OCI-LY7 (cell line): ENCODE results near the gene SHQ1. TPM values are rescaled to one million over a fixed set of nuclear protein-coding genes. Genes with fewer than 3 reads are reported as not detected.
A peak's percentile ranks its signal among the peaks of the same experiment; 100 is the strongest.

ENCODE experiments used
- BruUV-seq: library from RNA; stranded (reverse); fragments of 400-500 nt; replicated peaks from 2 replicates; lab custom pipeline; 2021; lab: Mats Ljungman, UMichigan
- CTCF ChIA-PET: fragments of 300-600 bp; sonication (Branson Sonifier 250); formaldehyde crosslinking; loops from one replicate; lab custom pipeline; 2022; ENCODE audit warnings: antibody characterized with exemption; ENCODE audit not compliant: unreplicated experiment; lab: Charles Lee
- POLR2A ChIA-PET: fragments of 300-600 bp; sonication (Branson Sonifier 250); formaldehyde crosslinking; loops from one replicate; lab custom pipeline; 2022; ENCODE audit warnings: antibody characterized with exemption; lab: Charles Lee
- DNase-seq: peaks from one replicate; pipeline ENCODE4 v3.0.0-alpha.2; 2015; ENCODE audit warnings: low spot score
- H2AFZ ChIP-seq: fragments of 200-600 bp; sonication (generic), shearing (Covaris generic); 2 replicates; pipeline ENCODE4 v1.6.1; 2014; ENCODE audit warnings: mild to moderate bottlenecking, antibody characterized with exemption, low read length, moderate library complexity
- H3K27ac ChIP-seq: fragments of 200-600 bp; sonication (generic); 2 replicates; pipeline ENCODE4 v1.5.1; 2014; ENCODE audit warnings: mixed run types, low read depth, mild to moderate bottlenecking, moderate library complexity, low read length, inconsistent platforms; ENCODE audit not compliant: poor library complexity, severe bottlenecking
- H3K36me3 ChIP-seq: fragments of 200-600 bp; sonication (generic); 2 replicates; pipeline ENCODE4 v1.6.1; 2014; ENCODE audit warnings: mild to moderate bottlenecking, antibody characterized with exemption, low read length, moderate library complexity, mixed read lengths; ENCODE audit not compliant: insufficient read depth
- H3K4me1 ChIP-seq: fragments of 200-600 bp; sonication (generic); 2 replicates; pipeline ENCODE4 v1.5.1; 2014; ENCODE audit warnings: mild to moderate bottlenecking, low read length; ENCODE audit not compliant: insufficient read depth, poor library complexity, severe bottlenecking
- H3K4me2 ChIP-seq: fragments of 200-600 bp; sonication (generic); 2 replicates; pipeline ENCODE4 v1.6.1; 2014; ENCODE audit warnings: mild to moderate bottlenecking, low read length
- H3K4me3 ChIP-seq: fragments of 200-600 bp; sonication (generic); 2 replicates; pipeline ENCODE4 v1.5.1; 2014; ENCODE audit warnings: mild to moderate bottlenecking, low read depth, low read length; ENCODE audit not compliant: poor library complexity, severe bottlenecking
- H3K79me2 ChIP-seq: fragments of 200-600 bp; sonication (generic); 2 replicates; pipeline ENCODE4 v1.6.1; 2016; ENCODE audit warnings: low read depth, mild to moderate bottlenecking, low read length, moderate library complexity, mixed read lengths; ENCODE audit not compliant: insufficient read depth
- H3K9me2 ChIP-seq: fragments of 200-600 bp; sonication (generic); 2 replicates; pipeline ENCODE4 v1.6.1; 2016; ENCODE audit warnings: mild to moderate bottlenecking, low read length, mixed read lengths; ENCODE audit not compliant: insufficient read depth
- H3K9me3 ChIP-seq: fragments of 200-600 bp; sonication (generic); 2 replicates; pipeline ENCODE4 v1.6.1; 2014; ENCODE audit warnings: mild to moderate bottlenecking, mixed run types, low read length, mixed read lengths
- H4K20me1 ChIP-seq: fragments of 200-600 bp; sonication (generic); 2 replicates; pipeline ENCODE4 v1.6.1; 2014; ENCODE audit warnings: mild to moderate bottlenecking, antibody characterized with exemption, low read length, moderate library complexity, mixed read lengths; ENCODE audit not compliant: insufficient read depth
- EZH2phosphoT487 ChIP-seq: fragments of 200-600 bp; sonication (generic); IDR thresholded peaks from 2 replicates; pipeline ENCODE4 v1.6.1; 2018; ENCODE audit warnings: low read depth, borderline replicate concordance, mild to moderate bottlenecking, mixed run types, antibody characterized with exemption, low read length, moderate library complexity, mixed read lengths
- intact Hi-C: fragments of 100-400 bp; cut with micrococcal nuclease; formaldehyde crosslinking; loops from one replicate; pipeline ENCODE4 v1.10.0; 2022; ENCODE audit not compliant: unreplicated experiment
- total RNA-seq, 2 experiments: library from RNA; depleted of rRNA in 1 of 2; stranded (reverse); fragments of >200 nt in 1 of 2; shearing (Covaris generic) in 1 of 2; gene quantifications; 2 replicates each; pipeline ENCODE4 v1.2.3, GENCODE V29; 2014 to 2022
- TF ChIP-seq, protein P1 (sequence below): fragments of 200-600 bp; sonication (generic); conservative IDR thresholded peaks from 2 replicates; pipeline ENCODE4 v1.5.1; 2014; ENCODE audit warnings: mild to moderate bottlenecking, antibody characterized with exemption, low read length, moderate library complexity, mixed read lengths

The SHQ1 gene
- total RNA-seq, 2 experiments from 2014 or later, result 19.7 to 34.9 TPM

DNA sequence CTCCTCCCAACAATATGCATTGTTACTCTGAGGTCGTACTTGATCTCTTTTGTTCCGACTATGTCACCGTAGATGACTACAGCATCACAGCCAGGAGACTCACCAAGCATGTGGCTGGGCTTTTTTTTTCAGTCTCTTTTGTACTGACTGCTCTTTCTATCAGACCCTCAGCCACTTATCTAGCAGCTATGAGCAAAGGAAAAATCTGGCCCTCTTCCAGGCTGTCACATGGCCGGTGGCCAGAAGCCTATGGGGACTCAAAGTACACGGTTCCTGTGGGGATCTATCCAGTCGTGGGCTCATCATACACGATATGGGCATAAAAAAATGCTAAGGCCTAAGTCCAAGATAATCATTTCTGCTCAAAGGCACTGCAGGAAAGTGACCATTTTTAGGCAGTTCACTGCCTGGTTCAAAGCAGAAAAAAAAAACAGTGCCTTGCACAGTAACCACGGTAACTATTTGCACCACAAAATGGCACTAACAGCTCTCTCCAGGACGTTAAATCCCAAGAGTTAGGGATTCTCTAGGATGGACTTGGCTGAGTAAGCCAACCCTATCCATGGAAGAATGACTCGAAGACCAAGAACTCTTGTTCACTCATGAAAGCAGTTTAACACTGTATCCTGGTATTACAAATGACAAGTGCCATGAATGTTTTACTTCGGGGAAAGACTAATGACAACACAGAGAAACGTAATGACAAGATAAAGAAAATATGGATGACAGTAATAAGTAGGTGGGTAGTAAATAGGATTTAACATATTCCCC, 50.3 kb downstream of the SHQ1 start:
- H3K27ac ChIP-seq, result no peak overlapping the region
- TF ChIP-seq EZH2phosphoT487, result no peak
- TF ChIP-seq, protein P1, sequence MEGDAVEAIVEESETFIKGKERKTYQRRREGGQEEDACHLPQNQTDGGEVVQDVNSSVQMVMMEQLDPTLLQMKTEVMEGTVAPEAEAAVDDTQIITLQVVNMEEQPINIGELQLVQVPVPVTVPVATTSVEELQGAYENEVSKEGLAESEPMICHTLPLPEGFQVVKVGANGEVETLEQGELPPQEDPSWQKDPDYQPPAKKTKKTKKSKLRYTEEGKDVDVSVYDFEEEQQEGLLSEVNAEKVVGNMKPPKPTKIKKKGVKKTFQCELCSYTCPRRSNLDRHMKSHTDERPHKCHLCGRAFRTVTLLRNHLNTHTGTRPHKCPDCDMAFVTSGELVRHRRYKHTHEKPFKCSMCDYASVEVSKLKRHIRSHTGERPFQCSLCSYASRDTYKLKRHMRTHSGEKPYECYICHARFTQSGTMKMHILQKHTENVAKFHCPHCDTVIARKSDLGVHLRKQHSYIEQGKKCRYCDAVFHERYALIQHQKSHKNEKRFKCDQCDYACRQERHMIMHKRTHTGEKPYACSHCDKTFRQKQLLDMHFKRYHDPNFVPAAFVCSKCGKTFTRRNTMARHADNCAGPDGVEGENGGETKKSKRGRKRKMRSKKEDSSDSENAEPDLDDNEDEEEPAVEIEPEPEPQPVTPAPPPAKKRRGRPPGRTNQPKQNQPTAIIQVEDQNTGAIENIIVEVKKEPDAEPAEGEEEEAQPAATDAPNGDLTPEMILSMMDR, result no peak
- no peaks in the 10 kb centered on the region for H3K79me2 ChIP-seq
- no peak overlapping the region for H2AFZ ChIP-seq
- H3K9me2 ChIP-seq, result no peaks in the 10 kb centered on the region
- ChIA-PET CTCF (no interaction called here), POLR2A (interaction anchor here (0.6 to 1.3 kb wide), 6 partner anchors 9 to 705 kb away, joined by 3 to 4 read pairs (median 4); no protein-coding TSS in a partner anchor)
- H3K4me1 ChIP-seq, result no peaks in the 10 kb centered on the region
- BruUV-seq, result no TSS peak
- peaks cover 5% of the 10 kb centered on the region; the same call in 1 of the 2 replicates for H3K36me3 ChIP-seq
- H4K20me1 ChIP-seq, result no peaks in the 10 kb centered on the region; the same call in 1 of the 2 replicates
- no peaks in the 10 kb centered on the region for H3K9me3 ChIP-seq
- DNase-seq, result no peak
- H3K4me2 ChIP-seq, result no peak overlapping the region
- H3K4me3 ChIP-seq, result no peak overlapping the region
- intact Hi-C loops, result no loop called here

DNA sequence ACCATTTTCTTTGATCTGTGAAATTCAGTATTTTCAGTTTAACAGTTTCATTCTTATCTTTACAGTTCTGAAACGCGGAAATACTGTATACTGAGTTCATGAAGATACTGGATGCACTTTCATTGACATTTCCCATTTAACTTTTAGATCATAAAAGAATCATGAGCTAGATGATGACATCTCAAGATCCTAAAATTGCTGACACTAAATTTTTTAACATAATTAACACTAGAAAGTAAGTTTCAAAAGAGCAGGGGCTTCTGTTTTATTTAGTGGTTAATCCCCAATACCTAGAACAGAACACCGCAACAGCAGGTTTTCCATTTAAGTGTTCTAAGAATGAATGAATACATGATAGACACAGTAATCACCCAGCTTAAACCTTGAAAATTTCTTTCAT, 54.2 kb downstream of the SHQ1 start:
- TF ChIP-seq, protein P1, result no peak
- no peak for TF ChIP-seq EZH2phosphoT487
- POLR2A ChIA-PET, result interaction anchor here (0.6 to 0.8 kb wide), 3 partner anchors 10 to 832 kb away, joined by 3 to 6 read pairs (median 4); no protein-coding TSS in a partner anchor

DNA sequence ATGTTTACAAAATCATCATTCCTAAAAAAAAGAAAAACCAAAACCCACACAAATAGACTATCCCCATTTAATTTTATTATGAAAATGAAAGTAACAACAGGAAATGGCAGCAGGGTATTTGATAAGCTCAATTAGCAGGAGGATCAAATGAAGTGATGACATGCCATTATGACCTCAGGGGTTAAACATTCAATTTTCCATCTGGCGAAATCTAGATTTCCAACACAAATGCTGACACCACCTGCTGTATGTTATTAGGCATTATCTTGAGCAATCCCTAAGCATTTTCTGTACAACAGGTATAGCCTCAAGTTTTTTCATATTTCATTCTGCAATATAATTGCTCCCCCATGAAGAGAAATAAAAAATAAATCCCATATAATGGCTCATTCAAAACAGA, 57.1 kb downstream of the SHQ1 start:
- no peak overlapping the region for H2AFZ ChIP-seq
- POLR2A ChIA-PET, result interaction anchor here (0.6 to 1.2 kb wide), 2 partner anchors 10 to 696 kb away, joined by 3 to 5 read pairs; no protein-coding TSS in a partner anchor
- CTCF ChIA-PET, result no interaction called here

More for the DNA sequence above, 54.2 kb downstream of the SHQ1 start:
- CTCF ChIA-PET, result no interaction called here
- peaks cover 4% of the 10 kb centered on the region for H3K4me1 ChIP-seq
- BruUV-seq, result no TSS peak
- no peak overlapping the region for H2AFZ ChIP-seq
- H3K27ac ChIP-seq, result no peak overlapping the region
- H3K79me2 ChIP-seq, result no peaks in the 10 kb centered on the region
- no peak overlapping the region for H3K4me3 ChIP-seq
- no peaks in the 10 kb centered on the region for H3K9me3 ChIP-seq
- no peak overlapping the region for H3K4me2 ChIP-seq
- intact Hi-C loops, result no loop called here
- no peaks in the 10 kb centered on the region for H3K9me2 ChIP-seq
- peaks cover 31% of the 10 kb centered on the region for H3K36me3 ChIP-seq
- H4K20me1 ChIP-seq, result no peaks in the 10 kb centered on the region
- DNase-seq, result no peak

More for the DNA sequence above, 57.1 kb downstream of the SHQ1 start:
- no peak for TF ChIP-seq EZH2phosphoT487
- TF ChIP-seq, protein P1, result no peak
- Histone ChIP-seq H3K9me3 (no peaks in the 10 kb centered on the region), H3K4me1 (peaks cover 4% of the 10 kb centered on the region), H4K20me1 (no peaks in the 10 kb centered on the region), H3K27ac (no peak overlapping the region), H3K36me3 (peaks cover 32% of the 10 kb centered on the region), H3K9me2 (no peaks in the 10 kb centered on the region), H3K4me3 (no peak overlapping the region), H3K4me2 (no peak overlapping the region), H3K79me2 (no peaks in the 10 kb centered on the region)
- DNase-seq, result no peak
- BruUV-seq, result TSS peak; percentile 24
- intact Hi-C loops, result no loop called here
